HG03521 (cell line): ENCODE data around the gene SLC9B2.

ENCODE experiments used
- ATAC-seq: cut with Tn5 transposase; IDR thresholded peaks from one replicate; pipeline ENCODE4 v1.9.1; 2021; ENCODE audit warnings: mild to moderate bottlenecking, moderate library complexity; ENCODE audit not compliant: unreplicated experiment

SLC9B2 gene, protein sequence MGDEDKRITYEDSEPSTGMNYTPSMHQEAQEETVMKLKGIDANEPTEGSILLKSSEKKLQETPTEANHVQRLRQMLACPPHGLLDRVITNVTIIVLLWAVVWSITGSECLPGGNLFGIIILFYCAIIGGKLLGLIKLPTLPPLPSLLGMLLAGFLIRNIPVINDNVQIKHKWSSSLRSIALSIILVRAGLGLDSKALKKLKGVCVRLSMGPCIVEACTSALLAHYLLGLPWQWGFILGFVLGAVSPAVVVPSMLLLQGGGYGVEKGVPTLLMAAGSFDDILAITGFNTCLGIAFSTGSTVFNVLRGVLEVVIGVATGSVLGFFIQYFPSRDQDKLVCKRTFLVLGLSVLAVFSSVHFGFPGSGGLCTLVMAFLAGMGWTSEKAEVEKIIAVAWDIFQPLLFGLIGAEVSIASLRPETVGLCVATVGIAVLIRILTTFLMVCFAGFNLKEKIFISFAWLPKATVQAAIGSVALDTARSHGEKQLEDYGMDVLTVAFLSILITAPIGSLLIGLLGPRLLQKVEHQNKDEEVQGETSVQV

DNA sequence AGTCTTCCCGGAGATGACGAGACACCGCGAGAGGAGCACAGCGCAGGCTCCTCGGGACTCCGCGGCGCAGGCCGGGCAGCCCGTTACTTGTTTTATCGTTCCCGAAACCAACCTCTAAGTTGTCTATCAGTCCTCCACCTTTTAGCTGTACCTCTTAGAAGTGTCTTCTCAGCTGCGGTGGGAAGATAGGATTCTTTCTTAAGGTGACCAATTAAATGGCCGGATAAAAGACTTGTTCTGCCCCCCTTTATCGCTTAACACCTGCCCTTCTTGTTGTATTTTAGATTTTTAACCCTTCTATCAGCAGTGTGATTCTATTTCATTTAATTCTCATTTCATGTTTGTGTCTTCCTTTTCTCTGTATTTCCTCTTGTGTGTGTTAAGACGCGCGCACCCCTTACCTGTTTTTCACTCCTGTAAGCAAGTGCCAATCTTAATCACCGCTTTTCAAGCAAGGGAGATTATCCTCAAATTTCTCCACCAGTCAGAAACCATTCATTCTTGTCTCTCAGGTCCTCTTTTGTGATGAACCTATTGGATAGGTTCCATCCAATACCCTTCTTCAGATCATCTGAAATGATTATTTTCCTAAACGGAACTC, at the start of gene SLC9B2:
Gene SLC9B2 (minus strand): TSS at position 15 of the 601 bp plus-strand sequence. CDS start 9,211 bp downstream, outside the sequence.
- peak; percentile 39 for ATAC-seq

DNA sequence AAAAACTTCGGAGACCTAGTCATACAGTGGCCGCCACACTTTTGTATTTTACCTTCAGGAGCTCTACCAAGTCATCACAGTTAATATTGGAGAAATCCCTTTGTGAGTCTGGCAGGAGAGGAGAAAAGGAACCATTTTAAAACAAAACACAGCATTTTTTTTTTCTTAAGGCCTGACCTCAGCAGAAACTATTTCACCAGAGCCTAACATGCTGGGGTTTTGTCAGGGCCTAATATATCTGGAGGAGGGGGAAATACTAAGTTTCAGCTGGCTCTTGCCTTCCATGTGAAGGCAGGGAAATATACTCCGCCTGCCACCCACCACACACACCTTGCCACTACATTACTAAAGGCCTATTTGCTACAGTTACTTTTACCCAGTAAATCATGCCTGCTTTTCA, 49.6 kb upstream of the SLC9B2 start:
- no peak for ATAC-seq

DNA sequence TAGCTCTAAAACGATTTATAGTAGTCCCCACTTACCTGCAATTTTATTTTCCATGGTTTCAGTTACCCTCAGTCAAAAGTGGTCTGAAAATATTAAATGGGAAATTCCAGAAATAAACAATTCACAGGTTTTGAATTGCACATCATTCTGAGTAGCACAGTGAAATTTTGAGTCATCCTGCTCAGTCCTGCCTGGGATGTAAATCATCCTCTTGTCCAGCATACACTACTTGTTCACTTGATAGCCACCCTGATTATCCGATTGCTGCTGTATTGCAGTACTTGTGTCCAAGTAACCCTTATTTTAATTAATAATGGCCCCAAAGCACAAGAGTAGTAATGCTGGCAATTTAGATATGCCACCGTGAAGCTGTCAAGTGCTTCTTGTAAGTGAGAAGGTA, 46.6 kb upstream of the SLC9B2 start:
- no peak for ATAC-seq

DNA sequence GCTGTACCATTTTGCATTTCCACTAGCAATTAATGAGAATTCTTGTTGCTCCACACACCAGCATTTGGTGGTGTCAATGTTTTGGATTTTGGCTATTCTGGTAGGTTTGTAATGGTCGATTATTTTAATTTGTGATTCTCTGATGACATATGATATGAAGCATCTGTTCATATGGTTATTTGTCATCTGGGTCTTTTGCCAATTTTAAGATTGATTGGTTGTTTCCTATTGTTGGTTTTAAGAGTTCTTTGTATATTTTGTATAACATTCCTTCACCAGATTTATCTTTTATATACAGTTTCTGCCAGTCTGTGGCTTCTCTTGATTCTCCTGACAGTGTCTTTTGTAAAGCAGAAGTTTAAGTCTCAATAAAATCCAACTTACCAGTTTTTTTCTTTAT, 41.6 kb upstream of the SLC9B2 start:
- no peak for ATAC-seq

DNA sequence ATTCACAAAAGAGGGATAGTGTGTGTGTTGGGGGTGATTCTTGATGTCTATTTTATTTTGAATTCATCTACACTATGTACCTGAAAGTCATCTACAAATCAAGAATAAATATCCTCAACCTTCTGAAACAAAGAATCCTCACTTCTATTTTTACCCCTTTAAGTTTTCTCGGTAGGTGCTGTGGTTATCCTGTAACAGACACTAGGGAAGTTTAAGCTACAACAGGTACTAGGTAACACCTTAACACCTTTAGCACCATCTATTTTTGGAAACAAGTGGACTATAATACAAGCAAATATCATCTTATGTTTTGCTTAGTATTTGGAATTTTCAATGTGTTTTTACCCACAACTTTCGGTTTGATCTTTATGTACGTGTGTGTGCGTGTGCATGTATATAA, 35.0 kb upstream of the SLC9B2 start:
- no peak for ATAC-seq

DNA sequence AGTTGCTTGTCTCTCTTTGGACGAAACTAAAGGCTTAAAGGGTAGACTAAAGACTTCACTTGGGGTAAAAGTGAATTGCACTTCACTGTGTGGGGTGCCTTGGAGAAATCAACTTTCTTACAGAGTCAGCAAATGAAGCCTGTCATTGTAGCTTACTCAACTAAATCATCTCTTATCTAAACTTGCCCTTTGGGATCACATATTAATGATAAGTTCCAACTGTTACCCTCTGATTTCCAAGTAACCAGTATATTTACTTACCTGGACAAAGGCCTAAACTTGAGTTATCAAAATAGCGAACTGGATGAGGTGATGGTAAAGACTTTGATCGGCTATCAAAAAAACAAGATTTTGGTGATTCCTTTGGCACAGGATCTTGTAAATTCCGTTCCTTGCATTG, 32.0 kb upstream of the SLC9B2 start:
- ATAC-seq: no peak

DNA sequence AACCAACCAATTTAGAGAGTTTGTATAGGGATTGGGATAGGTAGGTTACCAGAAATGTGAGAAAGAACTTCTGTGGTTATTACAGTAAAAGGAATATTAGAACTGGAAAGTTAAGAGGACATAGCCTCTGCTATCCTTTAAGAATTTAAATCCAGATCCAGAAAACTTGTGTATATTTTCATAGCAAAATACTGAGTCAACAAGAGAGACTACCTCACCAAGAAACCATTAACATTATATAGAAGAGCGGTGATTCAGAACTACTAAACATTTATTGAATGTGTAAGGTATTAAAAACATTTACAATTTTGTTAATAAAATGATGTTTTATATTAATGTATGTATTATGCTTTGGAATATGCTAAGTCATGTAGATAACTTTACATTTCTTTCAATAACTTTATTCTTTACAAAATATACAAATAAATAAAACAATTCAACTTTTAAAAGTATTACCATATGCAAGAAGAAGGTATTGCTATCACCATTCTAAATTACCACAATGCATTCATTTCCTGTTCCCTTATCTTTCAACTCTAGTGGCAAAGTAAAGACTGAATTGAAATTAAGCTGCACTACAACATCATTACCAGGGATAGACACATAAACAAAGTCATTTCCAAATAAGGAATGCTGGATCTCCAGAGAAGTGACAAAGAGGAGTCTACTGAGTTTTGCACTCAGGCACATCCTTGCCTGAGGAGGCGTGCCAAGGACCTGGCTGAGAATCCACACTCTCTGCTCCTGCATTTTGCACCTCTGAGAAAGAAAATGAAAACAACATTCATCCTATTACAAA, 29.2 kb upstream of the SLC9B2 start:
- no peak for ATAC-seq

DNA sequence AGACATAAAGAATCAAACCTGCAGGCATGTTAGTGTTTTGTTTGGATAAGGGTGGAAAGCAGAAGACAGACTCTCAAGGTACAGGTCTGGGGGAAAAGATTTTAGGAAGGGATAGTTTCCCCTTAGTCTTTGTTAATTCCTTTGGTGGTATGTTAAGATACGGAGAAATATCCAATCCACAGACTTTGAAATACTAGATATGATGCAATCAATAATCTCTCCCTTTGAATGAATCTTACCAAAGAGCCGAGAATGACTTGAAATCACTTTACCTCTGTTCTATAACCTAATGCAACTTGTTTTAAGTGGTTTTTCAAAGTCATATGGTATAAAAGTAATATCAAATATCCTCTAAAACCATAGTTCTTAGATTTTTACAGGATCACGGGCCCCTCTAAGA, 28.3 kb upstream of the SLC9B2 start:
- no peak for ATAC-seq

DNA sequence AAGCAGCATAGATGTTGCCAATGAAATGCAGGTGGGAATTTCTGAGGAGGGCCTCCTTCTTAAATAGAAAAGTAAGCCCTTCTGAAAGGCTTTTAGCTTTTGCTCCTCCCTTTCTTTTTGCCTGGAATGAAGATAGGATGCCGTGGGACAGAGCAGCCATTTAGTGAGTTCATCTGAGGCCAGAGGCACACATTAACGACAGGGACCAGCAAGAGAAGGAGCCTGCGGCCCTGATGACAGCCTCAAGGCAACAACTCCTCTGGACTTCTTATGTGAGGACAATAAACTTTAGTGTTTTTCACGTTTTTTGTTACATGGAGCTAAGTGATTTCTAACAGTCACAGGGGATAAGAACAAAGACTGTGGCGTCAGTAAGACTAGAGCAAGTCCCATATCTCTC, 24.1 kb upstream of the SLC9B2 start:
- no peak for ATAC-seq

DNA sequence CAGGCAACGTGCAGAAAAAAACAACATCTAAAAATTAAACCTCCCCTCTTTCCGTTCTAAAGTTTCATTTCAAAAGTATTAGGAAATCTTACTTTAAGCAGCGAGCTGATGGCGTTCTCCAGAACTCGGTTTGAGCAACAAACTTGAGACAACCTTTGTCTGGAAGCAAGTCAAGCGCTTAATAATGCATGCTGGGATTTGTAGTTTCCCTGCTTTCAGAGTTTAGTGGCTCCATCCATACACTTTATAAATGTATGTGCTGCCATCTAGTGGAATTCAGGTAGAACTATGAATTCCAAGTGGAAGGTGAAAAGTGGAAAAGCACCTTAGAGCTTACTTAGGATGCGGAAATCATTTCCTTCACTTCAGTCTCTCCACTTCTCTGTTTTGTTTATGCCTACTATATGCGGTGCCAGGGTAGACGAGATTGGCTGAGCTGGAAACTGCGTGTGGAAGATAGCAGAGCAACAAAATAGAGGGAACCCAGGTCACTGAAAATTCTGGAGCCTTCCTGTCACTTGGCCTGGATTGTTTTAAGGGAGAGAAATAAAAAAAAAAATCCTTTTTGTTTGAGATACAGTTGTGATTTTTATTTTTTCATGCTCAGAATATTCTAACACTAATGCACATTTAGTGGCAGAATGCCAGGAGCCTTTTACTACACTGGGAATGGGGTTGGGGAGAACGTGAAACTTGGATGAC, 23.3 kb upstream of the SLC9B2 start, which contains the start of gene BDH2:
Gene BDH2 (minus strand): TSS at position 144 of the 702 bp plus-strand sequence. CDS start 3,580 bp downstream, outside the sequence.
- peak; percentile 97 for ATAC-seq

DNA sequence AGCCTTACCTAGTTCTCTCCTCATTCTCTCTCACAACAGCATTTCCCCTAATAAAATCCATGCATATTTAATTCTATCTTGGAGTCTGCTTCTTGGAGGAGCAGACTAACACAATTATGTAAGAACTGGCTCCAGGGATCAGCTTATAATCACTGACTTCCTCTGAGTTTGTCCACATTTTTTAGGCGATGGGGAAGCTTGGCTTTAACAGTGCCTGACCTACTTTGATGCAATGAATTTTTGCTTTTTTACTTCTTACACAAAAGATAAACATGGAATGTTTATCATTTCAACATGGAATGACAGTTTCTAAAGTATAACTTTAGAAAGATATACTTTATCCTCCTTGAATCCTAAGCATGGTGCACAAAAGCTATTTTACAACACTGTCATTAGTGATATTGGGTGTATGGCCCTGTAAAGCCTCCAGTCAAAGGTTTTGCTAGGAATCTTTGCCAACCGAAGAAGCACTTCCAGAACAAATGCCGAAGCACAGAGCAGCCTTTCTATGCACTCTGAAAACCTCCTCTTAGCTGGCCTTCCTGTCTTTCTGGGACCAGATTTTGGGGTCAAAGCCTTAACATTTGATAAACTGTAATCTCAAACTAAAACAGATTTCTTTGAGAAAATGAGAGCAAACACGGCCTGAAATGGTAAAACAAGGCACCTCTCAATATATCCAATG, 22.3 kb upstream of the SLC9B2 start:
- ATAC-seq: no peak

DNA sequence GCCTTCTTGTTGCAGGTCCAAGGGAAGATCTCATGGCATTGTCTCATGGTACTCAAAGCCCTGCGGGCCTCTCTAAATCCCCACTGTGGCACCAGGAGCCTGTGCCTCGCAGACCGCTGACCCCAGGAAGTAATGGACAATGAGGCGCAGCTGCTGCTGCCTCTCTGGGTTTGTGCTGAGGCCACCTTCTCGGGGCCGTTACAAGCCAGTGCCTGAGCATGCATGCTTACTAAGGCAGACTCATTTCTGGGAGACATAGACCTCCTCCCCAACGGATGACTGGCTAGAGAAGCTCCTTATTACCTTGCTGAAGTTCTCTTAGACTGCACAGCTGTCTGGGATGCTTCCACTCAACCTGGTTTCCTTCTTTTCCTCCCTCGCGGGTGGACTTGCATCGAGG, 21.8 kb upstream of the SLC9B2 start:
- no peak for ATAC-seq

DNA sequence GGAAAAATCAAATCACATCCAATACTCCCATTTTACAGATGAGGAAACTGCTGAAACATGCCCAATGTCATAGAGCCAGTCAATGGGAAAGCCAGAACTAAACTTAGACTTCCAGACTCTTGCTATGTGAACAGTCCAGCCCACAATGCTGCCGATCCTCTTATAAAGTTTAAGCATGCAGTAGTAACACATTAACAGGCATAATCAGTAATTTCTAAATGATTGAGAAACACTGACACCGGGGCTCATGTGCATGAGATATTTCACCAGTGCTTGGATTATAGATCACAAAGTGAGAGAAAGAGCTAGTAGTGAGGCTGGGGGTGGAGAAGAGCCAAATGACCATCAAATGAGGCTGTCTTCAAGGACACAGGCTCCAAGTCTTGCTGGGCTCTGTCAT, 20.6 kb upstream of the SLC9B2 start:
- ATAC-seq: no peak

DNA sequence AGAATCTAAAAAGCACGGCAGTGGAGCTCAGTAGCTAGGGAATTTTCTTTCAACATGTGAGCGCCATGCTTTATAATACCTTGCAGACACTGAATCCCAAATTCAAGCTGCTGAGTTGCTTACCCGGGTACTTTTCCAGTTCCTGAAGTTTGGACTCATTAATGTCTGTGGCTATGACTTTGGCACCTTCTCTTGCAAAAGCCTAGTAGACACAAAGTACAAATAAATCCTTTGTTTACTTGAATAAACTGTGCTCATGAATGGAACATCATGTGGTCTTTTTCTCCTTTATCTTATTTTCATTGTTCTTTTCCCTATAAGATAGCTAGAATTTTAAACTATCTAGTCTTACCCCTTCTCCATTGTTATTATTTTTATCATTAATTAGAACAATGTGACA, 18.5 kb upstream of the SLC9B2 start:
- no peak for ATAC-seq

DNA sequence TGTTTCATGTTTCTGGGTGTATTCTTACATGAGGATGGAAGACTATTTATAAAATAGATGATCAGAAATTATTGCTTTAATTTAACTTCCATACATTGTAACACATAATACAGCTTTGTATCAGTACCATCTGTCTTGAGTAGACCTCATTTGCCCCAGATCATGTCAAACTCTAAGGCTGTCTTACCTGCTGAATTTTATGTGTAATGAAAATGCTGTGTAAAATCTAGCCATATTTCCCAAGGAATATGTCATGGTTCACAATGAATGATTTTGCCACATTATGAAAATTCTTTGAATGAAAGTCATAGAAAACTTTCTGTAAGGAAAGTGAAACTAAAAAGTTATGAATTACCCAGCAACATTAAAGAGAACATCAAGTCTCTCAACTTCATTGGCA, 15.7 kb upstream of the SLC9B2 start:
- ATAC-seq: no peak

DNA sequence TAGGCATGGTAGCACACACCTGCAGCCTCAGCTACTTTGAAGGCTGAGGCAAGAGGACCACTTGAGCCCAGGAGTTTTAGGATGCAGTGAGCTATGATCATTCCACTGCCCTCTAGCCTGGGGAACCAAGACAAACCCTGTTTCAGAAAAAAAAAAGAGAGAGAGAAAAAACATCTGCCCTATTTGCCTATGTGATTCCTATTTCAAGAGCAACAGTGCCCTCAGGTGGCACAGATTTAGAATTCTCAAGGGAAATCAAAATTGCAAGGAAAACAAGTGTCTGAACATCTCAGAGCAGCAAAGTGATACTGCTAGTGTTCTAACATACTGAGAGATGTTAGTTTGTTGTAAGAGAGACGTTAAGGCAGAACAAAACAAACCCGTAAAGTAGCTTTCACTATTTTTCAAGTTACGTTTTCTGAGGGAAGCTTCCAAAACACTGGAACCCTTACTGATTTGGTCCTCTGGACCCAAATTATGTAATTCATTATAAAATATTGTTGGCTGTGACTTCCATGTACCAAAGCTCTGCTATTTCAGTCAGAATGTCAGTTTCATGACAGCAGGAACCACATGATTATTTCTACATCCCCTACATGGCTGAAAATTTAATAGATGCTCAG, 15.2 kb upstream of the SLC9B2 start:
- ATAC-seq: peak; percentile 76

DNA sequence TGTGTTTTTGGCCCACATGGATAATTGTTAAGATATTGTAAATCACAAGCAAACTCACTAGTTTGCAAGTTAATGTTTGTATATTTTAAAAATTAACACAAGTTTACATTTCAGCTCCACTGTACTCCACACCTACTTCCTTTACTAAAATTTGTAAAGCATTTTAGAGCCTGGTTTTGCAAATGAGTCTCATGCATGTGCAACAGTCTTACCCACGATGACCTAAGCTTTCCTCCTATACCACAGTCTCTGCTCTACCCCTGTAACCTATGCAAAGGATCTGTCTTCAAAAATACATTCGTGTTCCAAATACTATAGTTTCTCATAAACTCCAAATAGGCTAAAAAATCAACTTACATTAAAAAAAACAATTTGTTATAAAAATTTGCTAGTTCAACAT, 12.9 kb upstream of the SLC9B2 start:
- no peak for ATAC-seq

DNA sequence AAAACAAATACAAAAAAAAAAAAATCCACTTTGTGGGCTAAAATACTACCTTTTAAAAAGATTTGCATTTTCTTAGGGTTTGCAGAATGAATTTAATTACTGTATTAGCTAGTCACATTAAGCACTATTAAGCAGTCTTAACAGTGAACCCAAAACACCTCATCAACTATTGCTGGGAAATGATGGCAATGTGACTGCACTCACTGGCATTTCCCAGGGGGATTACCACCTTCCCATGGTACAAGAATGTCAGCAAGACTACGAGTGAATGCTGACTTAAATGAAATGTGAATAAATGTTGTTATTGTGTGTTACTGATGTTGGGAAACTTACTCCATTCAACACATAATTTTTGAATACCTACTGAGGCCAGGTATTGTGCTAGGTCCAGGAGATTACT, 10.0 kb upstream of the SLC9B2 start:
- no peak for ATAC-seq

DNA sequence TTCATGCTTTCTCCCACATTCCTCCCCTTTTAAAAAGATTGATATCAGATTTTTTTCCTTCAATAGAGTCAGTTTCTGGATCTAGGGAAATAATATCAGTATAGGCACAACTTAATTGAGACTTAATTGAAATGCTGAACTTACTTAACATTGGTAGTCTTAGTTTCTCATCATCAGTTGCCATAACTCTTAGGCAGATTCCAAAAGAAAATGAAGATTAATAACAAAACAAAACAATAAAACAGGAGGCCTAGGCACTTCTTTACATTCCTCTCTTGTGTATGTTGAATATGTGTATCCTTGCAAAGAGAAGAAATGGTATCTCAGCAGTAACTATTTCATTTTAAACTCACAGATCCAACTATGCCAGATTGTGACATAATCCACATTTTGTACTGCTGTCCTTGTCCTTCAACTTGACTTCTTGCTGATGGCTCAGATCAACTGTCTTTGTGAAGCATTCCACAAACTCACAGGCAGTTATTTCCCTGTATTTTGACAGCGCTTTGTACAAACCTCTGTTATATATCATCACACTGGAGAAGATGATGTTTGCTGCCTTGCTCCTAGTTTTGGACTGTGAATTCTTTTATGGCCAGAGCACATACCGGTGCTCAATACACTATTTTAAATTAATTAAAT, 9.1 kb upstream of the SLC9B2 start:
- ATAC-seq: no peak
